ENCODE results near the gene CPXM2. TPM values are rescaled to one million over a fixed set of nuclear protein-coding genes. Genes with fewer than 3 reads are reported as not detected.

The CPXM2 gene
- total and polyA plus RNA-seq, 2 experiments from 2014 or later: 3.7 to 4.9 TPM

GRCh38 chr10:123717336-123717735 is 174.3 kb downstream of the CPXM2 start:
- no peaks in the 10 kb centered on the region for H3K4me1 ChIP-seq (ENCODE audit: insufficient read depth)
- H3K9me2 ChIP-seq (replicated peaks; ENCODE audit: insufficient read depth): no peaks in the 10 kb centered on the region
- 94% methylated on average over 4 of the region's 4 CpGs for WGBS (ENCODE audit: low lambda C conversion rate, missing lambda C conversion rate)
- no peaks in the 10 kb centered on the region for H3K9me3 ChIP-seq (ENCODE audit: low read depth)
- no peak overlapping the region for H3K4me2 ChIP-seq
- H3K79me2 ChIP-seq: no peaks in the 10 kb centered on the region
- DNase-seq (ENCODE audit: low spot score): no peak
- no peaks in the 10 kb centered on the region for H3K36me3 ChIP-seq (replicated peaks; ENCODE audit: insufficient read depth, low read depth)
- no peak overlapping the region for H3K4me3 ChIP-seq
- no peak overlapping the region for H2AFZ ChIP-seq
- H3K27ac ChIP-seq: no peak overlapping the region
- TF ChIP-seq CTCF (IDR thresholded peaks at IDR 0.05; ENCODE audit: poor library complexity) (no peak), EZH2 (IDR thresholded peaks at IDR 0.05; ENCODE audit: borderline replicate concordance) (no peak), EZH2phosphoT487 (IDR thresholded peaks at IDR 0.05; ENCODE audit: low read depth, severe bottlenecking, unreplicated experiment) (no peak)
- no peaks in the 10 kb centered on the region for H4K20me1 ChIP-seq (ENCODE audit: insufficient read depth, poor library complexity, severe bottlenecking)
- H3K27me3 ChIP-seq: no peaks in the 10 kb centered on the region

GRCh38 chr10:123715546-123715945 is 176.1 kb downstream of the CPXM2 start:
- H3K36me3 ChIP-seq (replicated peaks; ENCODE audit: insufficient read depth, low read depth): no peaks in the 10 kb centered on the region
- no peaks in the 10 kb centered on the region for H3K79me2 ChIP-seq
- H4K20me1 ChIP-seq (ENCODE audit: insufficient read depth, poor library complexity, severe bottlenecking): no peaks in the 10 kb centered on the region
- no peak overlapping the region for H3K27ac ChIP-seq
- H3K27me3 ChIP-seq: no peaks in the 10 kb centered on the region
- no peaks in the 10 kb centered on the region for H3K9me2 ChIP-seq (replicated peaks; ENCODE audit: insufficient read depth)
- no peak overlapping the region for H3K4me2 ChIP-seq
- no peaks in the 10 kb centered on the region for H3K4me1 ChIP-seq (ENCODE audit: insufficient read depth)
- no peaks in the 10 kb centered on the region for H3K9me3 ChIP-seq (ENCODE audit: low read depth)
- H3K4me3 ChIP-seq: no peak overlapping the region
- DNase-seq (ENCODE audit: low spot score): no peak
- TF ChIP-seq EZH2phosphoT487 (IDR thresholded peaks at IDR 0.05; ENCODE audit: low read depth, severe bottlenecking, unreplicated experiment): no peak
- TF ChIP-seq EZH2 (IDR thresholded peaks at IDR 0.05; ENCODE audit: borderline replicate concordance): no peak
- TF ChIP-seq CTCF (IDR thresholded peaks at IDR 0.05; ENCODE audit: poor library complexity): no peak
- no peak overlapping the region for H2AFZ ChIP-seq
- 68% methylated on average over 2 of the region's 2 CpGs for WGBS (ENCODE audit: low lambda C conversion rate, missing lambda C conversion rate)

- TF ChIP-seq CTCF (IDR thresholded peaks at IDR 0.05; ENCODE audit: poor library complexity): no peak
- Histone ChIP-seq H3K27ac (no peak overlapping the region), H3K36me3 (replicated peaks; ENCODE audit: insufficient read depth, low read depth) (no peaks in the 10 kb centered on the region), H2AFZ (no peak overlapping the region), H3K4me1 (ENCODE audit: insufficient read depth) (no peaks in the 10 kb centered on the region), H3K9me2 (replicated peaks; ENCODE audit: insufficient read depth) (no peaks in the 10 kb centered on the region), H3K79me2 (no peaks in the 10 kb centered on the region), H3K4me2 (no peak overlapping the region), H3K27me3 (peaks cover 18% of the 10 kb centered on the region), H4K20me1 (ENCODE audit: insufficient read depth, poor library complexity, severe bottlenecking) (no peaks in the 10 kb centered on the region), H3K9me3 (ENCODE audit: low read depth) (no peaks in the 10 kb centered on the region), H3K4me3 (no peak overlapping the region)
- WGBS (ENCODE audit: low lambda C conversion rate, missing lambda C conversion rate): 87% methylated on average over 4 of the region's 4 CpGs
- no peak for DNase-seq (ENCODE audit: low spot score)
Observed at GRCh38 chr10:123706236-123706635, 185.4 kb downstream of the CPXM2 start.

GRCh38 chr10:123704812-123705211 is 186.8 kb downstream of the CPXM2 start:
- TF ChIP-seq EZH2 (IDR thresholded peaks at IDR 0.05; ENCODE audit: borderline replicate concordance): no peak
- TF ChIP-seq CTCF (IDR thresholded peaks at IDR 0.05; ENCODE audit: poor library complexity): no peak
- TF ChIP-seq EZH2phosphoT487 (IDR thresholded peaks at IDR 0.05; ENCODE audit: low read depth, severe bottlenecking, unreplicated experiment): no peak
- no peak overlapping the region for H3K4me3 ChIP-seq
- no peak overlapping the region for H2AFZ ChIP-seq
- no peaks in the 10 kb centered on the region for H4K20me1 ChIP-seq (ENCODE audit: insufficient read depth, poor library complexity, severe bottlenecking)
- DNase-seq (ENCODE audit: low spot score): no peak
- no peaks in the 10 kb centered on the region for H3K36me3 ChIP-seq (replicated peaks; ENCODE audit: insufficient read depth, low read depth)
- no peaks in the 10 kb centered on the region for H3K4me1 ChIP-seq (ENCODE audit: insufficient read depth)
- H3K9me2 ChIP-seq (replicated peaks; ENCODE audit: insufficient read depth): no peaks in the 10 kb centered on the region
- peaks cover 18% of the 10 kb centered on the region for H3K27me3 ChIP-seq
- no peak overlapping the region for H3K4me2 ChIP-seq
- H3K27ac ChIP-seq: no peak overlapping the region
- 44% methylated on average over 6 of the region's 6 CpGs for WGBS (ENCODE audit: low lambda C conversion rate, missing lambda C conversion rate)
- no peaks in the 10 kb centered on the region for H3K9me3 ChIP-seq (ENCODE audit: low read depth)
- no peaks in the 10 kb centered on the region for H3K79me2 ChIP-seq
